Astrocyte of the spinal cord (primary cell): Measurements from ENCODE around the gene CCDC12.

Experiments used
- DNase-seq: peaks from one replicate; pipeline ENCODE4 v3.0.0; 2011; ENCODE audit warnings: low read depth, low spot score
- H3K4me3 ChIP-seq: 2 replicates; pipeline ENCODE4 v1.5.1; 2011; ENCODE audit warnings: low read depth, mild to moderate bottlenecking, low read length, moderate library complexity
- in situ Hi-C: cut with HindIII; loops from 2 replicates; pipeline ENCODE4 v1.10.0; 2017; ENCODE audit warnings: low sequenced_read_pairs
- TF ChIP-seq, protein P1 (sequence below): IDR thresholded peaks from 2 replicates; pipeline ENCODE4 v1.5.1; 2012; ENCODE audit warnings: low read depth, mild to moderate bottlenecking, low read length, inconsistent platforms

The CCDC12 gene

DNA sequence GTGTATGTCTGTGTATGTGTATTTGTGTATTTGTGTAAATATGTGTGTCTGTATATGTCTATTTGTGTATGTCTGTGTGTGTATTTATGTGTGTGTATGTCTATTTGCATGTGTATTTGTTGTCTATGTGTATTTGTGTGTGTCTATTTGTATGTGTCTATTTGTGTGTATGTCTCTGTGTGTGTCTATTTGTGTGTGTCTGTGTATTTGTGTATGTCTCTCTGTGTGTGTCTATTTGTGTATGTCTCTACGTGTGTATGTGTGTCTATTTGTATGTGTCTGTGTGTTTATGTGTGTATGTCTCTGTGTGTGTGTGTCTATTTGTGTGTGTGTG is 68.6 kb downstream of the CCDC12 start:
- DNase-seq: no peak
- TF ChIP-seq, protein P1, sequence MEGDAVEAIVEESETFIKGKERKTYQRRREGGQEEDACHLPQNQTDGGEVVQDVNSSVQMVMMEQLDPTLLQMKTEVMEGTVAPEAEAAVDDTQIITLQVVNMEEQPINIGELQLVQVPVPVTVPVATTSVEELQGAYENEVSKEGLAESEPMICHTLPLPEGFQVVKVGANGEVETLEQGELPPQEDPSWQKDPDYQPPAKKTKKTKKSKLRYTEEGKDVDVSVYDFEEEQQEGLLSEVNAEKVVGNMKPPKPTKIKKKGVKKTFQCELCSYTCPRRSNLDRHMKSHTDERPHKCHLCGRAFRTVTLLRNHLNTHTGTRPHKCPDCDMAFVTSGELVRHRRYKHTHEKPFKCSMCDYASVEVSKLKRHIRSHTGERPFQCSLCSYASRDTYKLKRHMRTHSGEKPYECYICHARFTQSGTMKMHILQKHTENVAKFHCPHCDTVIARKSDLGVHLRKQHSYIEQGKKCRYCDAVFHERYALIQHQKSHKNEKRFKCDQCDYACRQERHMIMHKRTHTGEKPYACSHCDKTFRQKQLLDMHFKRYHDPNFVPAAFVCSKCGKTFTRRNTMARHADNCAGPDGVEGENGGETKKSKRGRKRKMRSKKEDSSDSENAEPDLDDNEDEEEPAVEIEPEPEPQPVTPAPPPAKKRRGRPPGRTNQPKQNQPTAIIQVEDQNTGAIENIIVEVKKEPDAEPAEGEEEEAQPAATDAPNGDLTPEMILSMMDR: no peak
- H3K4me3 ChIP-seq: no peak overlapping the region
- in situ Hi-C loops: no loop called here

DNA sequence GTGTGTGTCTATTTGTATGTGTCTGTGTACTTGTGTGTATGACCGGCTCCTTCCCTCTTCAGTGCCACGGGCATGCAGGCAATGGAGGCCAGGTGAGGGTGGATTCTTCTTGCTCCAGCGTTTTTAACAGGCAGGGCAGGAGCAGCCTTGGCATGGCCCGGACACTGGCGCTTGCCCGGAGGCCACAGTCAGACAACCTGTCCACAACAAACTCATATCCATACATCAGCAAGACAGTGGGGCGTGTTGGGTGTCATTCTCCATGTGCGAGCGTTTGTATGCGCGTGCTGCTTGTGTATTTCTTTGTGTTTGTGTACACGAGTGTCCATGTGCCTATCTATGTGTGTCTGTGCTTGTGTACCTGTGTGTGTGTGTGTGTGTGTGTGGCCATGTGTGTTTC is 69.3 kb downstream of the CCDC12 start:
- in situ Hi-C loops: no loop called here
- TF ChIP-seq, protein P1: no peak

GRCh38 chr3:46906471-46907058 is 70.0 kb downstream of the CCDC12 start:
- H3K4me3 ChIP-seq: no peak overlapping the region
- TF ChIP-seq, protein P1: no peak
- no peak for DNase-seq
- in situ Hi-C loops: no loop called here

More for the DNA sequence above, 69.3 kb downstream of the CCDC12 start:
- no peak overlapping the region for H3K4me3 ChIP-seq
- DNase-seq: no peak

- in situ Hi-C loops: no loop called here
Observed at GRCh38 chr3:46905661-46906451, 70.7 kb downstream of the CCDC12 start.

GRCh38 chr3:46905213-46905560 is 71.4 kb downstream of the CCDC12 start:
- no peak overlapping the region for H3K4me3 ChIP-seq
- DNase-seq: no peak
- TF ChIP-seq, protein P1: no peak
- in situ Hi-C loops: no loop called here

More at GRCh38 chr3:46905661-46906451, 70.7 kb downstream of the CCDC12 start:
- no peak overlapping the region for H3K4me3 ChIP-seq
- TF ChIP-seq, protein P1: no peak
- DNase-seq: no peak

GRCh38 chr3:46904303-46905212 is 72.0 kb downstream of the CCDC12 start:
- TF ChIP-seq, protein P1: no peak
- in situ Hi-C loops: no loop called here
- H3K4me3 ChIP-seq: no peak overlapping the region
- DNase-seq: no peak
